ACHN (cell line): ENCODE data around the gene PDCD1.
A peak's percentile ranks its signal among the peaks of the same experiment; 100 is the strongest.
"Not testable (repeated sequence)": the region's sequence is repeated elsewhere in the genome, so short reads cannot be mapped to it uniquely, and the experiment has no call there.

Experiments
- DNase-seq: peaks from one replicate; pipeline ENCODE4 v3.0.0-alpha.2; 2015
- in situ Hi-C: cut with HindIII; loops from 2 replicates; pipeline ENCODE4 v1.10.0; 2017; ENCODE audit warnings: low sequenced_read_pairs, low pct_ligation_motif_present, low pct_unique_long_range_greater_than_20kb

PDCD1 gene

GRCh38 chr2:241882091-241882625 lies 23.5 kb upstream of the PDCD1 start:
- DNase-seq, result peak; percentile 20
- in situ Hi-C loops, result no loop called here

- DNase-seq, result no peak
Measured at GRCh38 chr2:241880311-241881073, 21.8 kb upstream of the PDCD1 start.

DNA sequence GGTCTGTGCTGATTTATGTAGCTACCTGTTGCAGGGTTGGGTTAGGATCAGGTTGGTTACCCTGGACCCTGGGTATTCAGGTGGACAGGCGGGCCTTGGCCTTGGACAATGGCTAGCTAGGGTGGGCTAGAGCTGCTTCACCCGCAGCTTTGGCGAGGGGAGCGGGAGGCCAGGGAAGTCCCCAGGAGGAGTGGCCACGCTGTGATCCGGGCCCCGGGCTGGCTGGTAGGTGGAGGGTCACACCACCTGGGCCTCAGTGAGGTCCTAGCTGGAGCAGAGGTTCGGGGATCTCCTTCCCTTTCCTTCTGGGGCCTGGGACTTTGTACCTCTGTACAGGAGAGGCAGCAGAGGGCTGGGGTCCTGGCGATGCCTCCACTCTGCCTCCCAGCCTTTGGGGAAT lies 20.6 kb upstream of the PDCD1 start:
- DNase-seq, result no peak
- in situ Hi-C loops, result no loop called here

More at GRCh38 chr2:241880311-241881073, 21.8 kb upstream of the PDCD1 start:
- in situ Hi-C loops, result no loop called here

GRCh38 chr2:241877989-241878970 lies 19.6 kb upstream of the PDCD1 start:
- peak; percentile 75 for DNase-seq
- in situ Hi-C loops, result no loop called here

- in situ Hi-C loops, result no loop called here
Measured at GRCh38 chr2:241877197-241877685, 18.5 kb upstream of the PDCD1 start.

GRCh38 chr2:241876528-241877196 lies 18.0 kb upstream of the PDCD1 start:
- no peak for DNase-seq
- in situ Hi-C loops, result no loop called here

More at GRCh38 chr2:241877197-241877685, 18.5 kb upstream of the PDCD1 start:
- no peak for DNase-seq

GRCh38 chr2:241875754-241876527 lies 17.2 kb upstream of the PDCD1 start:
- DNase-seq, result peak; percentile 54
- in situ Hi-C loops, result not testable (repeated sequence)

DNA sequence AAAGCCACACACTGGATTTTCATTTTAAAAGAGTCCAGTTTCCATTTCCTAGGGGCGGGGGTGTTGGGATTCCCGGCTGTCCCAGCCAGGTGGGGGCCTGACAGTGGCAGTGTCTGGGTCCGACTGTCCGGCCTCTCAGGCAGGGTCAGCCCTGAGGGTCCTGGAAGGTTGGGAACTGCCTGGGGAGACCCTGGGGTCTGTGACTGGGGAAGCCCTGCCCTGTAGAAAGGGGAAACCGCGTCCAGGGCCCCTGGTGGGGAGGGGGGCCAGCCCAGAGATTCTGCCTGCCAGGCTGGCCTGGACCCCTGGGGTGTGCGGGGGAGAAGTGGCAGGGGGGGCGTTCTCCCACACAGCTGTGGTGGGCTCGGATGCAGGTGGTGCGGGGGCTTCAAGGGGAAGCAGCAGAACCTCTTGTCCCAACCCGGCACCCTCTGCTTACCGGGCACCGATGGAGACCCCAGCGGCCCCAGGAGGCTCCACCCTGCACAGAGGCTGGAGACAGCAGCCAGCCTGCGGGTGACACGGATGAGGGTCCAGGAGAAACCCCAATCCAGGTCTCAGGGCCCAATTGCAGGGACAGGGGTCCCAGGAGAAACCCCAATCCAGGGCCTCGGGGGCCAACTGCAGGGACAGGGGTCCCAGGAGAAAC lies 15.7 kb upstream of the PDCD1 start:
- DNase-seq, result no peak
- in situ Hi-C loops, result no loop called here

- DNase-seq, result no peak
- in situ Hi-C loops, result no loop called here
Measured at GRCh38 chr2:241873803-241874110, 15.1 kb upstream of the PDCD1 start.

DNA sequence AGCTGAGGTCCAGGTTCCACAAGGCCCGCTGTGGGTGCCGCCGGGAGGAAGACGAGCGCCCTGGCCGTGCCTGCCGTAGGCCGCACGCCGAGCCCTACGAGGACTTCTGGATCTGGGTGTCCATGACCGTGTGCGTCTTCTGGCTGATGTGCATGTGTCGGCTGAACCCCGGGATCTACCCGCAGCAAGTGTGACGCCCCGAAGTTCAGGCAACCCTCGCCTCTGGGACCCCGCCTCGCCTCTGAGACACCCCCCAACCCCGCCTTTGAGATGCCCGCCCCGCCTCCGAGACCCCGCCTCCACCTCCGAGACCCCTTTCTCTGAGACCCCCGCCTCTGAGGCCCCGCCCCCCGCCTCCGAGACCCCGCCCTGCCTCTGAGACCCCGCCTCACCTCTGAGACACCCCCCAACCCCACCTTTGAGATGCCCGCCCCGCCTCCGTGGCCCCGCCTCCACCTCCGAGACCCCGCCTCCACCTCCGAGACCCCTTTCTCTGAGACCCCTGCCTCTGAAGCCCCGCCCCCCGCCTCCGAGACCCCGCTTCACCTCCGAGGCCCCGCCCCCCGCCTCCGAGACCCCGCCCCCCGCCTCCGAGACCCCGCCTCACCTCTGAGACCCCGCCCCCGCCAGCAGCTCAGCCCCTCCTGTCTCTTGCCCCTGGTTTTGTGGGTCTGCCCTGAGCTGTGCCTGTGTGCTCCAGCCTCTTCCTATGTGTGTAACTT lies 14.5 kb upstream of the PDCD1 start:
- in situ Hi-C loops, result no loop called here

GRCh38 chr2:241872313-241872642 lies 13.6 kb upstream of the PDCD1 start:
- in situ Hi-C loops, result no loop called here

More for the DNA sequence above, 14.5 kb upstream of the PDCD1 start:
- no peak for DNase-seq

DNA sequence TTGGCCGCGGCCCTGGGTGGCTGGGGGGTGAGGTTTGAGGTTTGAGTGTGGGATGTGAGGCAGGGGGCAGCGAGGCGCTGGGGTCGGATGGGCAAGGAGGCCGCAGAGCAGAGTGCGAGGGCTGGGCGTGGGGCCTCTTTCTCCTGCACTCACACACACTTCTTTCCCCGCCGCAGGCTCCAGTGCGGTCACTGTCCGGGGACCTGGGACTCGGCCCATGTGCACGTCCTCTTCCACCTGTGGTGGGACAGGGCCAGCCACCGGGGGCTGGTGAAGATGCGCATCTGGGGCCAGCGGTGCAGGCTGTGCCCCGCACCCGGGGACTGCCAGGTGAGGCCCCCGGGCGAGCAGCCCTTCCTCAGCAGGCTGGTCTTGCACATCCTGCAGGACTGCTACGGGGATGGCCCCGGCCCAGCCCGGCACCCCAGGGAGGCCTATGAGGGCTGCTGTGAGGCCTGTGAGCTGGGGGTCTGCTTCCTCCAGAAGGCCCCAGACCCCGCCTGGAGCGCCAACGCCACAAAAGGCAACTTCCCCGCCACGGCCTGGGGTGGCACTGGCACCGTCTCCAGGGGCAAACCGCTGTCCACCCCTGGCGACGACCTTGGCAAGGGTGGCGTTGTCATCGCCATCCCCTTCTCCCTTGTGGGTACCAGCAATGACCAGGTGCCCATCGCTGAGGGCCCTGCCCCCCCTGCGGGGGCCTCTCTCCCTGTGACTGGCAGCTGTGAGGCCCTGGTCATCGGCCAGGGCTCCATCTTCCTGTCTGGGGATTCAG lies 13.0 kb upstream of the PDCD1 start:
- in situ Hi-C loops, result no loop called here
- DNase-seq, result no peak

More at GRCh38 chr2:241872313-241872642, 13.6 kb upstream of the PDCD1 start:
- DNase-seq, result no peak

GRCh38 chr2:241870611-241871537 lies 12.2 kb upstream of the PDCD1 start:
- in situ Hi-C loops, result no loop called here
- no peak for DNase-seq

DNA sequence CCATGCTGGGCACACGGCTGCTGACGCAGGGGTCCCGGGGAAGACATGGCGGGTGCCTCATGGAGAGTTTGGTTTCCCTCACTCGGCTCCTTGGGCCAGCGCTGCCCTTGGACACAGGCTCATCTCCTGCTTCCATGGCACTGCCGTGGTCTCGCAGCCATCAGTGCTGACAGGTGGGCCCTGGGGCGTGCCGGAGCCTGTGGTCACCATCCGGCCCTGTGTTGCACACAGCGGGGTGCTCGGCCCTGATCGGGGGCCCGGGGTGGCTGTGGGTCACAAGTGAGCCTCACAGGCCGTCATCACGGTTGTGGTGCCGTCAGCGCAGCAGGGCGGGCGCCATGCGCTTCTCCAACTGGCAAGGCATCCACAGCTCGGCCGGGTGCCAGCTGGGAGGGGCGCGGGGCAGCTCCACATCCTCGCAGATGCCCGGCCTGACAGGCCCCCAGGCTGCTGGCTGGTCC lies 11.4 kb upstream of the PDCD1 start:
- in situ Hi-C loops, result no loop called here
- no peak for DNase-seq
